ENCODE data around the gene ACAA1. TPM values are rescaled to one million over a fixed set of nuclear protein-coding genes. Genes with fewer than 3 reads are reported as not detected.
A peak's percentile ranks its signal among the peaks of the same experiment; 100 is the strongest.

Gene ACAA1, protein sequence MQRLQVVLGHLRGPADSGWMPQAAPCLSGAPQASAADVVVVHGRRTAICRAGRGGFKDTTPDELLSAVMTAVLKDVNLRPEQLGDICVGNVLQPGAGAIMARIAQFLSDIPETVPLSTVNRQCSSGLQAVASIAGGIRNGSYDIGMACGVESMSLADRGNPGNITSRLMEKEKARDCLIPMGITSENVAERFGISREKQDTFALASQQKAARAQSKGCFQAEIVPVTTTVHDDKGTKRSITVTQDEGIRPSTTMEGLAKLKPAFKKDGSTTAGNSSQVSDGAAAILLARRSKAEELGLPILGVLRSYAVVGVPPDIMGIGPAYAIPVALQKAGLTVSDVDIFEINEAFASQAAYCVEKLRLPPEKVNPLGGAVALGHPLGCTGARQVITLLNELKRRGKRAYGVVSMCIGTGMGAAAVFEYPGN
- 13.3 and 13.9 TPM in 2 replicates for total RNA-seq (2014; rRNA removed; shearing (Covaris generic))
- total RNA-seq (2022) = 45.3 and 50.3 TPM in 2 replicates
- percentile 58 among the genes with signal in this experiment for Bru-seq, nascent RNA
- percentile 54 among the genes with signal in this experiment for BruChase-seq, experiment 1, labeled RNA remaining after a 6-hour chase
- percentile 54 among the genes with signal in this experiment for BruChase-seq, experiment 2, labeled RNA remaining after a 2-hour chase
- long read RNA-seq, transcript ACAA1-203 (10 exons, 1,944 nt) = minor isoform, 7 of 93 reads
- long read RNA-seq, transcript ACAA1-202 (12 exons, 1,785 nt) = major isoform, 47 of 93 reads
- long read RNA-seq, partial matches to known transcripts = 3 of 93 reads
- long read RNA-seq, other reads (novel, unspliced or antisense) = 36 of 93 reads

DNA sequence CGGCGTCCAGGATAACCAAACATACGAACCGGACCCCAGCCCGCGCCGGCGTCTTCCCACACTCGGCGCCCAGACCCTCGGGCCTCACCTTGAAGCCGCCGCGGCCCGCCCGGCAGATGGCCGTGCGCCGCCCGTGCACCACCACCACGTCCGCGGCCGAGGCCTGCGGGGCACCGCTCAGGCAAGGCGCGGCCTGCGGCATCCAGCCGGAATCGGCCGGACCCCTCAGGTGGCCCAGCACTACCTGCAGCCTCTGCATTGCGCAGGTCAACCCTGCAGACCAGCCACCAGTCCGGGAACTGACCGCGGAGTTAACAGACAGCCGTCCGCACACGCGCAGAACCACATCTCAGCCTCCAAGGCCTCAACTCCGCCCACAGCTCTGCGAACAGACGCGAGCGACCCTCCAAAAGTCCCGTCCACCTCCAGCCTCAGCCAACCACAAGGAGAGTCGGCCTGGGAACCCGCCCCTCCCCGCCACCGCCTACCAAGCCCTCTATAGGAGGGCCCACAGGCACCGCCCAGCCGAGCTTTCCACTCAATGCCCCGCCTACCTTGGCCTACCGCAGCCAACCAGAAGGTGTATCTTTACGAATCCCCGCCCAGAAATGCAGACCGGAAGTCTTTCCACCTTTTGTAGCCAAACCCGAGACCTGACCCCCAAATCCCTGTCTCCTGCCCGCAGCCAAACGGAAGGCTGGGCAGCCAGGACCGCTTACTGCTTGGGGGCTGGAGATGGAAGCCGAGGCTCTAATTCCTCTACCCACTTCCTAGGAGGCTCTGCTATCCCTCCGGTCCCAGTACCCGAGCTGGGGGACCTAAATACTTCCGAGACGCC lies at the start of gene ACAA1:
ACAA1 (minus strand) TSS at position 351 of the 838 bp plus-strand sequence; CDS start at position 259, 92 bp downstream.
- H3K36me3 ChIP-seq (ENCODE audit: insufficient read depth, low read length) = peaks cover 37% of the 10 kb centered on the region
- POLR2A ChIA-PET = interaction anchor here (0.6 to 4.8 kb wide), 10 partner anchors 16 to 360 kb away, joined by 3 to 42 read pairs (median 3); partner anchors contain the start of gene OXSR1
- CTCF ChIA-PET (ENCODE audit: unreplicated experiment) = interaction anchor here (0.5 to 0.6 kb wide), 4 partner anchors 9 to 48 kb away, joined by 3 to 6 read pairs (median 4); no protein-coding TSS in a partner anchor
- intact Hi-C loops (cut with micrococcal nuclease; ENCODE audit: unreplicated experiment) = loop anchor here (1.0 kb wide), 1 partner anchor 28 kb away; the partner anchor contains the start of gene OXSR1
- no peaks in the 10 kb centered on the region for H3K9me2 ChIP-seq (ENCODE audit: insufficient read depth, low read length)
- peak within 1 kb of the TSS; percentile 97 for H3K4me2 ChIP-seq (ENCODE audit: low read length)
- BruUV-seq (replicated peaks) = no TSS peak
- H2AFZ ChIP-seq (ENCODE audit: low read length) = peak within 1 kb of the TSS; percentile 90
- peaks cover 29% of the 10 kb centered on the region for H3K4me1 ChIP-seq (ENCODE audit: insufficient read depth, low read length, poor library complexity, severe bottlenecking)
- peak; percentile 98 for DNase-seq (ENCODE audit: low spot score)
- H3K27ac ChIP-seq (ENCODE audit: low read depth, low read length, poor library complexity, severe bottlenecking) = peak within 1 kb of the TSS; percentile 29
- peak within 1 kb of the TSS; percentile 95 for H3K4me3 ChIP-seq (ENCODE audit: low read depth, low read length, poor library complexity, severe bottlenecking)
- peaks cover 14% of the 10 kb centered on the region; the same call in 1 of the 2 replicates for H3K79me2 ChIP-seq (ENCODE audit: insufficient read depth, low read depth, low read length)
- no peaks in the 10 kb centered on the region for H3K9me3 ChIP-seq (ENCODE audit: low read length)
- no peak for TF ChIP-seq EZH2phosphoT487 (IDR thresholded peaks at IDR 0.05; ENCODE audit: borderline replicate concordance, low read depth, low read length)
- TF ChIP-seq, protein P1, sequence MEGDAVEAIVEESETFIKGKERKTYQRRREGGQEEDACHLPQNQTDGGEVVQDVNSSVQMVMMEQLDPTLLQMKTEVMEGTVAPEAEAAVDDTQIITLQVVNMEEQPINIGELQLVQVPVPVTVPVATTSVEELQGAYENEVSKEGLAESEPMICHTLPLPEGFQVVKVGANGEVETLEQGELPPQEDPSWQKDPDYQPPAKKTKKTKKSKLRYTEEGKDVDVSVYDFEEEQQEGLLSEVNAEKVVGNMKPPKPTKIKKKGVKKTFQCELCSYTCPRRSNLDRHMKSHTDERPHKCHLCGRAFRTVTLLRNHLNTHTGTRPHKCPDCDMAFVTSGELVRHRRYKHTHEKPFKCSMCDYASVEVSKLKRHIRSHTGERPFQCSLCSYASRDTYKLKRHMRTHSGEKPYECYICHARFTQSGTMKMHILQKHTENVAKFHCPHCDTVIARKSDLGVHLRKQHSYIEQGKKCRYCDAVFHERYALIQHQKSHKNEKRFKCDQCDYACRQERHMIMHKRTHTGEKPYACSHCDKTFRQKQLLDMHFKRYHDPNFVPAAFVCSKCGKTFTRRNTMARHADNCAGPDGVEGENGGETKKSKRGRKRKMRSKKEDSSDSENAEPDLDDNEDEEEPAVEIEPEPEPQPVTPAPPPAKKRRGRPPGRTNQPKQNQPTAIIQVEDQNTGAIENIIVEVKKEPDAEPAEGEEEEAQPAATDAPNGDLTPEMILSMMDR (conservative IDR thresholded peaks at IDR 0.05; ENCODE audit: low read length) = no peak
- no peaks in the 10 kb centered on the region; the same call in 1 of the 2 replicates for H4K20me1 ChIP-seq (ENCODE audit: insufficient read depth, low read length)

DNA sequence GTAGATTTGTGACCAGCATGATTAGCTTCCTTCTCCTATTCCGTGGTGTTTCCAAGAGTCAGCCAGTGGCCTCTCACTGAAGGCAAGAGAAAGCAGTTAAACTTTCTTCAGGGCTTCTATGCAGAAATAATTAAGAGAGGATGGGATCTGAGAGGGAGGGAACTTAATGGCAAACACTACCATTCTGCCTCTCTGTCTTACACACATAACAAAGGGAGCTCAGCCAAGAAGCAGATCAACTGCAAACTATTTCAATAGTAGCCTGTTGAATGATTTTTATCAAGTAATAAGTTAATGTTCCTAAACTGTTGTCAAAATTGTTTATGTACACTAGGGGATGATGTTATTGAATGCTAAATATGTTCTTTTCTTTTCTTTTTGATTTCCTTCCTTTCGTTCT lies 40.3 kb upstream of the ACAA1 start:
- no peaks in the 10 kb centered on the region for H3K9me3 ChIP-seq (ENCODE audit: low read length)
- H3K4me1 ChIP-seq (ENCODE audit: insufficient read depth, low read length, poor library complexity, severe bottlenecking) = peaks cover 7% of the 10 kb centered on the region
- H2AFZ ChIP-seq (ENCODE audit: low read length) = no peak overlapping the region
- H3K4me2 ChIP-seq (ENCODE audit: low read length) = no peak overlapping the region
- peaks cover 81% of the 10 kb centered on the region for H3K79me2 ChIP-seq (ENCODE audit: insufficient read depth, low read depth, low read length)
- TF ChIP-seq EZH2phosphoT487 (IDR thresholded peaks at IDR 0.05; ENCODE audit: borderline replicate concordance, low read depth, low read length) = no peak
- TF ChIP-seq, protein P1 (conservative IDR thresholded peaks at IDR 0.05; ENCODE audit: low read length) = no peak
- H3K4me3 ChIP-seq (ENCODE audit: low read depth, low read length, poor library complexity, severe bottlenecking) = no peak overlapping the region
- H3K9me2 ChIP-seq (ENCODE audit: insufficient read depth, low read length) = no peaks in the 10 kb centered on the region; the same call in 1 of the 2 replicates
- ChIA-PET CTCF (ENCODE audit: unreplicated experiment) (no interaction called here), POLR2A (interaction anchor here (0.7 to 1.2 kb wide), 2 partner anchors 12 to 13 kb away, joined by 3 to 4 read pairs; partner anchors contain the start of gene OXSR1)
- no peak overlapping the region for H3K27ac ChIP-seq (ENCODE audit: low read depth, low read length, poor library complexity, severe bottlenecking)
- intact Hi-C loops (cut with micrococcal nuclease; ENCODE audit: unreplicated experiment) = no loop called here
- BruUV-seq (replicated peaks) = no TSS peak
- no peak for DNase-seq (ENCODE audit: low spot score)
- peaks cover 14% of the 10 kb centered on the region for H3K36me3 ChIP-seq (ENCODE audit: insufficient read depth, low read length)
- H4K20me1 ChIP-seq (ENCODE audit: insufficient read depth, low read length) = peaks cover 17% of the 10 kb centered on the region

Data from OCI-LY7 (cell line).